B cell (primary cell): ENCODE measurements around the gene PRUNE2.

Source experiments
- EZH2 ChIP-seq: IDR thresholded peaks from 2 replicates; pipeline ENCODE4 v1.6.1; 2012; ENCODE audit warnings: borderline replicate concordance, low read depth, mild to moderate bottlenecking, moderate library complexity, low read length; ENCODE audit not compliant: insufficient read depth, poor library complexity, severe bottlenecking
- TF ChIP-seq, protein P1 (sequence below): fragments of 200-600 bp; IDR thresholded peaks from one replicate; pipeline ENCODE4 v1.8.0; 2022; ENCODE audit warnings: antibody characterized with exemption, mild to moderate bottlenecking

GRCh38 chr9:76580820-76581219, 325.1 kb downstream of the PRUNE2 start:
- TF ChIP-seq, protein P1, sequence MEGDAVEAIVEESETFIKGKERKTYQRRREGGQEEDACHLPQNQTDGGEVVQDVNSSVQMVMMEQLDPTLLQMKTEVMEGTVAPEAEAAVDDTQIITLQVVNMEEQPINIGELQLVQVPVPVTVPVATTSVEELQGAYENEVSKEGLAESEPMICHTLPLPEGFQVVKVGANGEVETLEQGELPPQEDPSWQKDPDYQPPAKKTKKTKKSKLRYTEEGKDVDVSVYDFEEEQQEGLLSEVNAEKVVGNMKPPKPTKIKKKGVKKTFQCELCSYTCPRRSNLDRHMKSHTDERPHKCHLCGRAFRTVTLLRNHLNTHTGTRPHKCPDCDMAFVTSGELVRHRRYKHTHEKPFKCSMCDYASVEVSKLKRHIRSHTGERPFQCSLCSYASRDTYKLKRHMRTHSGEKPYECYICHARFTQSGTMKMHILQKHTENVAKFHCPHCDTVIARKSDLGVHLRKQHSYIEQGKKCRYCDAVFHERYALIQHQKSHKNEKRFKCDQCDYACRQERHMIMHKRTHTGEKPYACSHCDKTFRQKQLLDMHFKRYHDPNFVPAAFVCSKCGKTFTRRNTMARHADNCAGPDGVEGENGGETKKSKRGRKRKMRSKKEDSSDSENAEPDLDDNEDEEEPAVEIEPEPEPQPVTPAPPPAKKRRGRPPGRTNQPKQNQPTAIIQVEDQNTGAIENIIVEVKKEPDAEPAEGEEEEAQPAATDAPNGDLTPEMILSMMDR, result no peak
- no peak for TF ChIP-seq EZH2
